Activated CD8-positive, alpha-beta memory T cell treated with anti-CD3 and anti-CD28 coated beads, Interleukin-2, amount 50 U/mL, for 4 hours (primary cell): ENCODE measurements around the gene RALGAPB.

Experiments used
- DNase-seq: peaks from one replicate; pipeline ENCODE4 v3.0.0-alpha.2; 2020

RALGAPB gene

DNA sequence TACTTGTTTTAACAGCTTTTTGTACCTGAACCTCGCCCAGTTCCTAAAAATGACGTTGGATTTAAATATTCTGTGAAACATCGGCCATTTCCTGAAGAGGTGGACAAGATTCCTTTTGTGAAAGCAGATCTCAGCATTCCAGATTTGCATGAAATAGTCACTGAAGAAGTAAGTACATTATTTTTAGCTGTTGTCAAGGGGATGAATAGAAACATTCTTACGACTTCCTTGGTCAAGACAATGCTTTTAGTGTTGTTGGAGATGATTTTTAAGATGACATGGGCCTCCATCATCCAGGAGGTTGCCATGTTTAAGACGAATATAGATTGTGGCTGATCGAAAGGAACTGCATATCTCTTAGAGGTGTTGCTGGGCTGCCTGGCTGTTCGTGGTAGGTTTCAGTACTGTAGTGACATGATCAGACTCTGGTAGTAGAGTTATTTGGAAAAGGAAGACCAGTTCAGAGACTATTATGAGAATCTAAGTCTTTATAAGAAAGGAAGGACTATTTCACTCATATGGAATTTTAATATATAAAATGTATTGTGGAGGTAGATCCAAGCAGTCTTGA is 78.5 kb downstream of the RALGAPB start:
- no peak for DNase-seq

DNA sequence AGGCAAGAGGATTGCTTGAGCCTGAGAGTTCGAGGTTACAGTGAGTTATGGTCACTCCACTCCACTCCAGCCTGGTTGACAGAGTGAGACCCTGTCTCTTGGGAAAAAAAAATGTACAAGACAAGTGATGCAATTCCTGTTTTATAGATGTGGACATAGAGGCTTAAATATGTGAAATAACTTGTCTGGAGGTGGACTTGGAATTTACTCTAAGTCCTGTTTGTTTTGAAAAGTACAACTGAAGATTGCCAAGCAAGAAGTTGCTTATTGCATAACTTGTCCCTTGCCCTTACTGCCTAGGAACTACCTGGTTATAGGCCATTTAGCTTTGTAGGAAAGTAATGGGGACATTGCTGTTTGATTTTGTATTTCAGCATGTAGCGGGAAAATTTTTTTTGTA is 82.3 kb downstream of the RALGAPB start:
- no peak for DNase-seq

DNA sequence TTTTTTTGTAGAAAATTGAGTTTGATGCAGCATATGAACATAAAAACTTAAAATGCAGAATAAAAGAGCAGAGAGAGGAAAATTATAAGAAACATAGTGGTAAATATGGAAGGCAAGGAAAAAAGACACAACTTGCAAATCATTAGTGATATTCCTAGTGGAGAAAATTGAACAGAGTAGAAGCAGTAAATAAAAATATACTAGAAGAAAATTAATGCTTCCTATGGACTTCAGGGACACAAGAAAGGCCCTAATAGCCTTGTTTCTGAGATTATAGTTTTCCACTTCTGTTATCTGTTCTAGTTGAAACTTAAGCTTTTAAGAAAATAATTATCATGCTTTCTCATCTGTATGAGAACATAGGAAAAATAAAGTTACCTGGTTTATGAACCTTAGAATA is 82.8 kb downstream of the RALGAPB start:
- no peak for DNase-seq

DNA sequence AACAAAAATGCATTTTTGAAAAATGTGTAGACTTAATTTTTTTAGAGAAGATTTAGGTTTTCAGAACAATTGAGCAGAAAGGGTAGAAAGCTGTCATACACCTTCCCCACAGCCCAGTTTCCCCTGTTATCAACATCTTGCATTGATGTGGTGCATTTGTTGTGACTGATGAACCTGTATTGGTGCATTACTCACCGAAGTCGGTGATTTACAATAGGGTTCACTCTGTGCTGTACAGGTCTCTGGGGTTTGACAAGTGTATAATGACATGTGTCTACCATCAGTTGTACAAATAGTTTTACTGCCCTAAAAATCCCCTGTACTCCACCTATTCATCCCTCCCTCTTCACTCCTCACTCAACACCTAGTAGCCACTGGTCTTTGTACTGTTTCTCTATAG is 84.5 kb downstream of the RALGAPB start:
- DNase-seq: no peak

DNA sequence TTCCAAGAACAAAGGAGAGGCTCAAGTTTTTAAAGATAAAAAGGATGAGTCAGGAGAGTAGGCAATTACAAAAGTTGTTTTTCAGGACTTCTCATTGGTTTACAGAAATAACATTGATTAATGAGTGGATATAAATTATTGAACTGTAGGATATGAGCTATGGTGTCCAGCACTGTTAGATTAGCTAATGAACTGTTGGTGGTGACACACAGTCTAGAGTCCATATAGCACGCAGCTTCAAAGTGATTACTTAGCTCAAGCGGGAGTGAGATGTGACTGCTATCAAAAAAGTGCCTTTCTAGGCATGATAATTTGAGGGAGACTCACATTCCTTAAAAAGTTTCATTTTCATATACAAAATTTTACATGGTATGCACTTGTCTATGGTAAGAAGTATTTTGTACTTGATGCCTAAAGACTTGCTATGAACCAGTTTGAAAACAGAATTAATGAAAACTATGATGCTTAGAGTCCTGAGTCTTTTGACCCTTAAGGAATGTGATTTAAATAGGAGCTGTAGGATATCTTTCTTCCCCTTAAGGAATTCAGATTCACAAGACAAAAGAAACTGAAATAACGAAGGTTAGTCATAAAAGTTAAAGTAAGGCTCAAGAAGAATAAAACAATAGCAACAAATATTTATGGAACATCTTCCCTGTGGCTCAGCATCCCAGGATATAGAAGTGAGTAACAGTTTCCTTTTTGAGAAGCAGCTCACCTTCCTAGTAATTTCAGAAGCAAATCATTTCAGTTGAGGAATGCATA is 86.1 kb downstream of the RALGAPB start:
- DNase-seq: no peak

DNA sequence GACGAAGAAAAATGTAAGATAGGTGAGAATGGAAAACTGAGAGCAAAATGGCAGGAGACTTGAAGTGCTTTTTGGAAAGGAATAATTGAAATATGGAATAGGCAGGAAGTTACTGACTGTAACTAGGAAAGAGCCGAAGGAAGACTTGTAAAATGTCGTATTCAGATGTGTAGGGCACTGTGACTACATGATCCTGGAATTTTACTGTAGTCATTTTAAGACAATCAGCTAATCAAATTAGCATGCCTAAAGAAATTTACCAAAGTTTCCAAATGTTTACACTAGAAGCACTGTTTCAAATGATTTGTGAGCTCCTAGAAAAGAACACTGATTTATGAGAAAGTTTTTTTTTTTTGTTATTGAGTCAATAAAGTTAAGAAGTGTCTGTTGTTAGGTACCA is 87.1 kb downstream of the RALGAPB start:
- DNase-seq: no peak

DNA sequence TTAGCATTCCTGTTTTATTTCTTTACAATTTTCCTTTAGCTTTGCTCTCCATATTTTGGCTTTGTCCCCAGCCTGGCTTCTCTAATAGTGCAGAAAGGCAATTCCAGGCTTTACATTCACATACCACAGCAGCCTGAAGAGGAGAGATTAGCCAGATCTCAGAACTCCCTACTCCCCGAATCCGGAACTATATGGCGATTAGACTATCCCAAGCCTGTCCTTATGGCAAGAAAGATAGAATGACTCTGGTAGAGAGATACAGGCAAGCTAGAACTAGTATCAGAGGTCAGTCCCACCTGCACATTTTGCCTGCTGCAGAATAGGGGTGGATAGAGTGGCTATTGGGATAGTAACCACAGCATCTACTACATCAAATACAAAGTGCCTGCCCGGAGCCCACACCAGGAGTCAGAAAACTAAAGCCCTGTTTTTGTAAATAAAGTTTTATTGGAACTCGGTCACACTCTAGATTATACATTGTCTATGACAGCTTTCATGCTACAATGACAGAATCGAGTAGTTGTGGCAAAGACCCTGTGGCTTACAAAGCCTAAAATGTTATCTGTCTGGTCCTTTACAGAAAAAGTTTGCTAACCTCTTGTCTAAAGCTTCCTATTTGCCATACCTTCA is 91.3 kb downstream of the RALGAPB start:
- no peak for DNase-seq

DNA sequence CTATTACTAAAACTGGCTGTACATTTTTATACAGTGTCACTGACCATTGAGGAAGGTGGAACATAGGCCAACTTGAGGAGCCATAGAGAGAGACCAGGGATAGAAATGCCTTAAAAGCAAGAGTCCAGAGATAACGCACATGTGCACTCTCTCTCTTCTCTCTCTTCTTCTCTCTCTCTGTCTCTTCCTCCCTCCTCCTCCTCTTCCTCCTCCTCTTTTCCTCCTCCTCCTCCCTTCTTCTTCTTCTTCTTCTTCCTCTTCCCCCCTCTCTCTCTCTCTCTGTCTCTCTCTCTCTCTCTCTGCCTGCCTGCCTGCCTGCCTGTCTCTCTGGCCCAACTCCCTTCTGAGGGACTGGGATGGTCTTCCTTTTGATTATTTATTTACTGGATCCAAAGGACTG is 92.0 kb downstream of the RALGAPB start:
- no peak for DNase-seq

DNA sequence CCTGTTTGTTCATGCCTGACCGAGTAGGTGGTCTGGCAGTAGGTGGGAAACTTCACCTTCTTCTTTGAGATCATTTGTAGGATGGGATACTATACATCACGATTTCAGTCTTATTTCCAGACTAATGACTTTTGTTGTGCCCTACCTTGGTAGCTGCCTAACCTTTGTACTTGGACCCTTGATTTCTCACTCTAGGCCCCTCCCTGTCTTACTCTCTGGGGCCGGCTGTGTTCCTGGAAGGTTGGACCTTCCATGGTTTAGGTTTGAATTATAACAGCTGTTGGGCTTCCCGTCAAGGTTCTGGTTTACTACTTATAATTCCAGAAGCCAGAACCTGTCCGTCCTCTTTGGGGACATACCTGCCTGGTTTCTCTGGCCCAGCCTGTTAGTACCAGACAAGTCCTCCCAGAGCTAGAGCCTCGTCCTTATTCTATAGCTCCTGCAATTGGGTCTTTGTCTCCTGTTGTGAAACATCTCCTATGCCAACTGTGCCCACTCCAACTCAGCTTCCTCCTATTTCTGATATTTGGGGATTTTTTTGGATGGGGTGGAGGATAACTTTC is 93.5 kb downstream of the RALGAPB start:
- no peak for DNase-seq

DNA sequence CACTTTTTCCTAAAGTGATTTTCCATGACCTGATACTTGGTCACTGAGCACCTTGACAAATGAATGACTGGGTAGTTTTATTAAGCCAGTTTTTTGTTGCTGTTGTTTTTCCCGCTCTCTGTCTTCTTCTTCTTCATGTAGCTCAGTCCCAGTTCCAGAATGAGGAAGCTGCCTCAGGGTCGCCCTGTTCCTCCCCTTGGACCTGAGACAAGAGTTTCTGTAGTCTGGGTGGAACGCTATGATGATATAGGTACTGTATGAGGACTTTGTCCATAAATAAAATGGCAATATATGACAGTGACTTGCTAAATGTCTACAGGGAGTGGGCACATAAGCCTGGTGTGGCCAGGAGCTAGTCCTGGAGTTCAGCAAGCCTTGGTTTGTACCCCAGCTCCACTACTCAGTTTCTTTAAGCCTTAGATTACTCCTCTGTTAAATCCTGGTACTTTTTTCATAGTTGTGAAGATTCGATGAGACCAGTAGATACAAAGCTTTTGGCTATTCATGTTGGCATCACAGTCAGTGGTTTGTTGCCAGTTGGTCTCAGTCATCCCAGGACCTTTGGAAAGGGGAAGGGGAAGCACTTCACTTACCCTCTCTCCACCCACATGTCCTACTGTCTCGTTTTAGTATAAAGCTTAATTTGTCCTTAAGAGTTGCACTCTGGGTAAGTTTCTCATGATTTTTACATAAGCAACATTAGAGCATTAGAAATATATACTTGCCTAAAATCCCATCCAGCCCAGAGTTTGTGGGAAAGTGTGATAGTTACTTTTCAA is 97.3 kb downstream of the RALGAPB start:
- DNase-seq: no peak

DNA sequence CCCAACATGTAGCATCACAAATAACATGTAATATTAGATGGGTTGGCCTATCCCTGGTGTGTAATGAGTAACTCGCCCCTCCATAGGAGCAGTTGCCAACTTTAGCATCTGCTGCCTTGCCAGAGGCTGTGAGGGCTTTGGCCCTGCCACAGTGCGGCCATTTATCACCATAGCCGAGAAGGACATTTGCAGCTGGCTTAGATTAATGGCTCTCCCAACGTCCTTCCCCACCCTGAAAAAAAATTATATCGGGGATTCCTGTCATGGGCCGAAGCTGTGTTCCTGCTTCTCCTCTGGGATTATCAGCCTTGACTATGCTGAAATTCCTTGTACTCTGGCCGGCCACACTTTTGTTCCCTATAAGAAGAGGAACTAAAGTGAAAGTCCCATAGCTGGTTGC is 100.8 kb downstream of the RALGAPB start:
- DNase-seq: no peak

DNA sequence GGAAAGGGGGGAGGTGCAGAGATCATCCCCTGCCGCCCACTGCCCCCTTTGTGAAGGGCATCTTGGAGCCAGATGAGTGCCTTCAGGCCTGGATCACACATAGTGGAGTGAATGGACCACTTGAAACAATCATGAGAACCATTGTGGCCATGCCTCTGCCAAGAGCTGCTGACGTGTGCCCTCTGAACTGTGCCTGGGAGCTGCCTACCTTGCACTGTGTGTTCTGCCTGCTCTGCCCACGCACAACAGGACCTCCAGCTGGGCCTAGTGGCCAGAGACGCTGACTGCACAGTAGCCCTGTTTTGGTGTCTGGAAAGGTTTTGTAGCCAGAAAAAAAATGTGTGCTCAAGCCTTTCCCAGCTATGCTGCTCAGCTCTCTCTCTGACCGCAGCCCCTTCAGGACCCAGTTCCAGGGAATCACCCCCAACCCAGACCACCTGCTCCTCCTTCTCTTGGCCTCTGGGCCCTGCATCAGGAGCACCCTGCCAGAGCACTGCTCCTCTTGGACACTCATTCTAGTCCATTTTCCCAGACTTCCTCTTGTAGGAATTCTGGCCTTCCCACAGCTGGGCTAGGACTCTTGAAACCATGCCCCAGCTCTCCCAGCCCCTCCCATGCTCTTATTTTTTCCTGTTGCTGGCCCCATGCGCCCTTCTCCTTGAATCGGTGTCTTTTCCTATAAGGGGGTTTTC is 106.7 kb downstream of the RALGAPB start:
- no peak for DNase-seq

DNA sequence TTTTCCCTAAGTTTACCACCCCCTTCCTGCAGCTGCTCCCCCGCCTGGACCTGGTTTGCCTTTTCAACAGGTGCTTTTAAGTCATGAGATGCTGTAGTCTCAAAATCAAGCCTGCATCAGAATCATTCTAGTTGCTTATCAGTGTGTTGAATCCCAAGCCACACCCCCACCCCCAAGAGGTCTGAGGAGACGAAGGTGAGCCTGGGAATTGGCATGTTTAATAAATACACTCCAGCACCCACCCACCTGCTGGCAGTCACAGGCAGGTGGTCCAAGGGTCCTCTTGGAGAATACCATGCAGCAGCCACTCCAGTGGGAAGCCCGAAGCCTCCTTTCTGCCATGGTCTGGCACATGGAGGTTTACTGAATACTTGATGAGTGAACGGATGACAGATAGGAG is 107.3 kb downstream of the RALGAPB start:
- DNase-seq: no peak

DNA sequence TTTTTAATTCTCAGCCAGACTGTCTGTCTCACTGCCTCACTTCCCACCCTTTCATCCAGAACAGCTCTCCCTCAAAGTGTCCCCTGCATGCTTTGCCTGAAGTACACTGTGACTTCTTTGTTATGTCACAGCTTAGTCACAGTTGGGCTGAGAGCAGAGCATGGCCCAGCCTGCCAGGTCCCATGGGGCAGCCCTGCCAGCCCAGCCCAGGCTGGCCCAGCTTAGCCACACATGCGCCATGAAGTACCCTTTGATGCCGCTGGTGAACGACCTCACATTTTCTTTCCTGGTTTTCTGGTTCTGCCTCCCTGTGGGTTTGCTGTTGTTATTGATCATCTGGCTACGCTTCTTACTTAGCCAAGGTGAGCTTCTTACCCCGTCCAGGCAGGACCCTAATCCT is 108.4 kb downstream of the RALGAPB start, which contains the start of gene ADIG:
Gene ADIG (plus strand): TSS at position 185 of the 400 bp plus-strand sequence. CDS start 54 bp downstream, at position 239.
- no peak for DNase-seq

DNA sequence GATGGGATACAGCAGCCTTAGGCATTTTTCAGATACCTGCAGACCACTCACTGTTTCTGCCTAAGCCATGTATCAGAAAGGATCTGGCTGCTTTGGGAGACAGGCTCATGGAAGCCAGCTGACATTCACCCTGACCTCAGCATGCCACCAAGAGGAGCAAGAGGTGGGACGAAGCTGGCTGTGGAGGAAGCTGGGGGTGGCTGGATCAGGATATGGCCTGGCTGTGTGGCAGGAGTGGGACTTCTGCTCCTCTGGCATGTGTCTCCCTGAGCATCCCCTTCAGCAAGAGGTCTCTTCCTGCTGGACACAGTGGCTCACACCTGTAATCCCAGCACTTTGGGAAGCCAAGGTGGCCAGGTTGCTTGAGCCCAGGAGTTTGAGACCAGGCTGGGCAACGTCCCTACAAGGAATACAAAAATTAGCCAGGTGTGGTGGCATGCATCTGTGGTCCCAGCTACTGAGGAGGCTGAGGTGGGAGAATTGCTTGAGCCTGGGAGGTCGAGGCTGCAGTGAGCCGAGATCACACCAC is 109.3 kb downstream of the RALGAPB start:
- no peak for DNase-seq

DNA sequence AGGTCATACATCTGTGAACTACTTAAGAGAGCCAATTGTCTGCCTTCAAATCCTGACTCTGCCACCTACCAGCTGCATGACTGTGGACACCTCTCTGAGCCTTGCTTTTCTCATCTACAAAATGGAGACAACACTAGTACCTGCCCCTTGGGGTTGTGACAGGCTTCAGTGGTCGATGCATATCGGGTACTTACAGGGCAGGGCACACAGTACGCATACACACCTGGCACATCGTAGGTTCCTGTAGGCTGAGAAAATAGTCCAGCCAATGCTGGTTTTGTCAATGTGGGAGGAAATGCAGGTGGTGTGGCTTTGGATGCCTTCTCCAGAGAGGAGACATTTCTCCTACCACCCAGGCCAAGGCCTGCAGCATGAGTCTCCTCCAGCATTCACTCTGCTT is 110.7 kb downstream of the RALGAPB start:
- no peak for DNase-seq

DNA sequence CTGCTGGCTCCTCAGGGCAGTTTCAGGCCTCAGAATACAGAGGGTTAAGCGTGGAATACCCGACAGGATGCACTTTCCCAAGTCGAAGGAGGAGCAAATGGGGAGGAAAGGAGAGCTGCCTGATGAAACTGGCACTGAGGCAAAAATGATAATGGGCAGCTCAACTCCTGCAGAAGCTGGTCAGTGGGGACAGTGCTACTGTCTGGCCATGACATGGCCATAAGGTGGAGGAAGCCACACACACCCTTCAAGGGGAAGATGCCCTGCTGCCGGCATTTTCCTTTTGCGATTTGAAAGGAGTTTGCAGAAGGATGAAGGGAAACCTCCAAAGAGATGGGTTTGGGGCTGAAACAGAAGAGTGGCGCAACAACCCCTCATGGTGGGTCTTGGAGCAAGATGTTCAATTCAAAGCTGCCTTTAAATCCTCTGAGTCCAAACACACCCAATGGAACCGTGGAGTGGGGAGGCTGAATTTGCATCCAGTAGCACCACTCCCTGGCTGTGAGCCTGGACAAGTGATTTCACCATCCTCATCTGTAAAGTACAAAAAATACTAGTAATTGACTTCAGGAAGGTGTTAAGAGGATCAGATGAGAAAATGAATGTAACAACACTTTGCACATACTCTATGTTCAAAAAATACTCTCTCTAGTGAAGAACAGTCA is 111.6 kb downstream of the RALGAPB start:
- DNase-seq: no peak

DNA sequence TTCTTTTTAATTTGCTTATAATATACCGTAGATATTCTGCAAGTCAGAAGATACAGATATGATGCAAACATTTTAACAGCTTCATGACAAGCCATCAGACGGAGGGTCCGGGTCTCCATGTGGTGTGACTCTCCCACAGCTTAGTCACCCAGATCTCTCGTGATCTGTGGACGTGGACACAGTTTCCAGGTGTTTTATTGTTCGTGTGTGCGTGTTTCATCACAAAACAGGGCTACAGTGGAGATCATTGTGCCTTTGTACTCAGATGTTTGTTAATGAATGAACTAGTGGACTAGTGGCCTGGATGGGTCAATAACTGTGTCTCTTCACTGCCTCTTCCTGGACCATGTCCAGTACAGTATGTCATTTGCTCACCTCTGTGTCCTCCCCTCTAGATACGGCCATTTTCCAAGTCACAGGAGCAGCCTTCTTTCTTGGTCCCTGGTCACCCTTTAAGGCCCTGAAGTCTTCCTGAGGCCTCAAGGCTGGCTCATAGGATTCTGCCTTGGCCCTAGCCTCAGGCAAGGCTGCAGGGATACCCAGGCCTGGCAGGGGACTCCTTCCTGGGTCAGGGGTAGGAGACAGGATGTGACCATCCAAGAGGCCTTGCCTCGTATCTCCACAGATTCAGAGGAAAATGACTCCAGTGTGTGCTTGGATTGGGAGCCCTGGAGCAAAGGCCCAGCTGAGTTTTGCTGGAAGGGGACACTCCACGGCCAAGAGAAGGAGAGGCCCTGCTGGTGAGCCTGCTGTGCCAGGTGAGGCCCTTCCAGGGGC is 112.9 kb downstream of the RALGAPB start:
- no peak for DNase-seq

DNA sequence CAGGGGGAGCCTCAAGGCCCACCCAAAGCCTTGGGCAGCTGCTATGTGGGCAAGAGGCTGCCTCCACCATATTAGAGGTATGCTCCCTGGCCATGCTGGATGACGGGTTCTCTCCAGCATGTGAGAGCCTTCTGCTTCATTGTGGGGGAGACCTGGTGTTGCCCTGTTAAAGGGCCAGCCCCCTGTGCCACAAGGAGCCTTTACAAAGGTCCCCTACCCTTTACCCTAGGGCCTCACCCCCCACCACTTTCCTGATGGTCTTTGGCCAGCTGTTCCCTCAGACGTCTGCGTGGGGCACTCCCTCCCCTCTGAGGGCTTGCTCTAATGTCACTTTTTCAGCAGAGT is 113.5 kb downstream of the RALGAPB start:
- DNase-seq: no peak

DNA sequence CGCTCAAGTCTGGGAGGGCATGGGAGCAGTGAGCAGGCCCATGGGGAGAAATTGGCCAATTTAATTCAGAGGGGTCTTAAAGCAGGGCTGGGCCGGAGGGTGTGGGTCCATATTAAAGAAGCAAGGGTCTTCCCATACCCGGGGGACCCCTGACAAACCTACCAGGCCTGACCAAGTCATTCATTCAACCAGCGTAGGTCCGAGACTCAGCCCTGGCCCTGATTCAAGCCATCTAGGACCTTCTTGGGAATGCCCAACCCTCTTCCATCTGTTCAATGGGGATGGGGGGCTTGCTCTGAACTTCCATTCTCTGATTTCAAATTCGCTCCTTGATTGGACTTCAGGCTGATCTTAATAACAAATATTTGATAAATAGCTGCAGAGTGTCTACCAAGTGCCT is 115.7 kb downstream of the RALGAPB start:
- DNase-seq: no peak

DNA sequence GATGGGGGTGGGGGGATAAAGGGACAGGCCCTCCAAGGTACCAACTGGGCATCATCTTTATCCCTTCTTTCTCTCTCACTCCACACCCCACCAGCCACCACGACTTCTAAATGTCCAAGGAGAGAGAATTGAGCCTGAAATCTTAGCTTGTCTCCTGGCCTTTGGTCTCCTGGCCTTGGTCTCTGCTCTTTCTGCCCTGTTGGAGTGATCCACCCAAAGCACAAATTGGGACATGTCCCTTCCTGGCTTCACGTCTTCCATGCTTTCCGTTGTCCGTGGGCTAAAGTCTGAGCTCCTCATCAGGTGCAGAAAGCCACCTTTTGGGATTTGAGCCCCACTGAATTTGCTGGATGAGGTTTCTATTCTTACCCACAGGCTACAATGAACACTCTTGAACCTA is 116.7 kb downstream of the RALGAPB start:
- no peak for DNase-seq
